GM23338 (cell line): Measurements from ENCODE around the gene ASAP2. TPM values are rescaled to one million over a fixed set of nuclear protein-coding genes. Genes with fewer than 3 reads are reported as not detected.

ENCODE experiments used
- ATAC-seq: fragments of 200-7000 bp; cut with Tn5 transposase; 3 replicates; pipeline ENCODE4 v1.9.1; 2020
- DNase-seq: peaks from one replicate; pipeline ENCODE4 v3.0.0-alpha.2; 2015; ENCODE audit warnings: low spot score
- H2AFZ ChIP-seq: fragments of 200-600 bp; sonication (generic); 2 replicates; pipeline ENCODE4 v1.8.0; 2016; ENCODE audit warnings: antibody characterized with exemption, mild to moderate bottlenecking, moderate library complexity
- H3F3A ChIP-seq: fragments of 200-600 bp; sonication (generic); replicated peaks from 2 replicates; pipeline ENCODE4 v1.8.0; 2017; ENCODE audit warnings: antibody characterized with exemption, mixed run types, low read depth
- H3K27ac ChIP-seq: fragments of 200-600 bp; sonication (generic); 2 replicates; pipeline ENCODE4 v1.6.1; 2016; ENCODE audit warnings: low read depth
- H3K27me3 ChIP-seq: fragments of 200-600 bp; sonication (generic); 2 replicates; pipeline ENCODE4 v1.8.0; 2016; ENCODE audit warnings: mild to moderate bottlenecking, mixed run types, moderate library complexity; ENCODE audit not compliant: insufficient read depth
- H3K36me3 ChIP-seq: fragments of 200-600 bp; sonication (generic); 2 replicates; pipeline ENCODE4 v1.8.0; 2016; ENCODE audit warnings: mild to moderate bottlenecking; ENCODE audit not compliant: insufficient read depth
- H3K4me1 ChIP-seq: fragments of 200-600 bp; sonication (generic); 2 replicates; pipeline ENCODE4 v1.8.0; 2016; ENCODE audit warnings: mild to moderate bottlenecking, moderate library complexity; ENCODE audit not compliant: insufficient read depth
- H3K4me2 ChIP-seq: fragments of 200-600 bp; sonication (generic); 2 replicates; pipeline ENCODE4 v1.7.1; 2017; ENCODE audit warnings: mixed run types
- H3K4me3 ChIP-seq: fragments of 200-600 bp; sonication (generic); 2 replicates; pipeline ENCODE4 v1.6.1; 2016; ENCODE audit warnings: mixed run types
- H3K79me2 ChIP-seq: fragments of 200-600 bp; sonication (generic); replicated peaks from 2 replicates; pipeline ENCODE4 v1.8.0; 2017; ENCODE audit warnings: mild to moderate bottlenecking; ENCODE audit not compliant: insufficient read depth
- H3K9me2 ChIP-seq: fragments of 200-600 bp; sonication (generic); 2 replicates; pipeline ENCODE4 v1.8.0; 2017; ENCODE audit not compliant: insufficient read depth
- H4K20me1 ChIP-seq: fragments of 200-600 bp; sonication (generic); replicated peaks from 2 replicates; pipeline ENCODE4 v1.8.0; 2017; ENCODE audit warnings: mild to moderate bottlenecking; ENCODE audit not compliant: insufficient read depth
- H3K27ac Mint-ChIP-seq: 2 replicates; pipeline ENCODE4 v1.8.0; 2020; ENCODE audit warnings: inconsistent platforms, mild to moderate bottlenecking, moderate library complexity, mixed read lengths
- H3K27me3 Mint-ChIP-seq: 3 replicates; pipeline ENCODE4 v1.8.0; 2022; ENCODE audit warnings: low read depth, mild to moderate bottlenecking, moderate library complexity, mixed read lengths, inconsistent platforms; ENCODE audit not compliant: insufficient read depth, poor library complexity
- H3K36me3 Mint-ChIP-seq: 3 replicates; pipeline ENCODE4 v1.8.0; 2021; ENCODE audit warnings: low read depth, mild to moderate bottlenecking, inconsistent platforms, moderate library complexity, mixed read lengths
- H3K4me1 Mint-ChIP-seq: 3 replicates; pipeline ENCODE4 v1.8.0; 2020; ENCODE audit warnings: mild to moderate bottlenecking, inconsistent platforms, mixed read lengths
- H3K4me3 Mint-ChIP-seq: 3 replicates; pipeline ENCODE4 v1.8.0; 2021; ENCODE audit warnings: moderate library complexity, mild to moderate bottlenecking, inconsistent platforms, mixed read lengths
- H3K9me3 Mint-ChIP-seq: 3 replicates; pipeline ENCODE4 v1.8.0; 2020; ENCODE audit warnings: moderate library complexity, mild to moderate bottlenecking, inconsistent platforms, mixed read lengths
- CREB1 ChIP-seq: fragments of 250-450 bp; sonication (Bioruptor Pico); IDR thresholded peaks from 2 replicates; pipeline ENCODE4 v1.5.0; 2020; ENCODE audit warnings: low read depth, mild to moderate bottlenecking, moderate library complexity
- EZH2 ChIP-seq: fragments of 200-600 bp; sonication (generic); IDR thresholded peaks from one replicate; pipeline ENCODE4 v1.8.0; 2017; ENCODE audit warnings: antibody characterized with exemption, mild to moderate bottlenecking, low read depth; ENCODE audit not compliant: unreplicated experiment
- EZH2phosphoT487 ChIP-seq: fragments of 200-600 bp; sonication (generic); IDR thresholded peaks from one replicate; pipeline ENCODE4 v1.8.1; 2018; ENCODE audit warnings: antibody characterized with exemption; ENCODE audit not compliant: unreplicated experiment
- JUNB ChIP-seq: IDR thresholded peaks from one replicate; pipeline ENCODE4 v1.6.1; 2016; ENCODE audit warnings: antibody characterized with exemption; ENCODE audit not compliant: unreplicated experiment
- NANOG ChIP-seq: IDR thresholded peaks from 2 replicates; pipeline ENCODE4 v1.6.1; 2016; ENCODE audit warnings: antibody characterized with exemption, borderline replicate concordance
- POLR2AphosphoS5 ChIP-seq: IDR thresholded peaks from 2 replicates; pipeline ENCODE4 v1.6.1; 2016; ENCODE audit warnings: antibody characterized with exemption, low read depth
- STAT1 ChIP-seq: IDR thresholded peaks from one replicate; pipeline ENCODE4 v1.6.1; 2016; ENCODE audit warnings: antibody characterized with exemption; ENCODE audit not compliant: unreplicated experiment
- ZNF114 ChIP-seq: fragments of 250-450 bp; sonication (Bioruptor Pico); IDR thresholded peaks from 2 replicates; pipeline ENCODE4 v1.5.0; 2020; ENCODE audit warnings: mild to moderate bottlenecking, moderate library complexity
- ZNF331 ChIP-seq: fragments of 250-450 bp; sonication (Bioruptor Pico); IDR thresholded peaks from 2 replicates; pipeline ENCODE4 v1.5.0; 2020; ENCODE audit warnings: low read depth, mild to moderate bottlenecking, moderate library complexity
- polyA plus RNA-seq: library from polyadenylated mRNA; unstranded; fragments of >200 nt; fragmentation: Nextera tagmentation; extraction: Ambion mirVana; gene quantifications from 2 replicates; pipeline ENCODE4 v1.2.1, GENCODE V29; 2016
- total RNA-seq: library from RNA; depleted of rRNA; stranded (reverse); fragments of >200 nt; shearing (Covaris generic); gene quantifications from 2 replicates; pipeline ENCODE4 v1.2.3, GENCODE V29; 2014
- TF ChIP-seq, protein P1 (sequence below): IDR thresholded peaks from one replicate; pipeline ENCODE4 v1.6.1; 2018; ENCODE audit warnings: antibody characterized with exemption; ENCODE audit not compliant: unreplicated experiment
- TF ChIP-seq, protein P2 (sequence below): IDR thresholded peaks from 2 replicates; pipeline ENCODE4 v1.6.1; 2016; ENCODE audit warnings: antibody characterized with exemption
- TF ChIP-seq, protein P3 (sequence below), 2 experiments: fragments of 200-600 bp in 1 of 2; sonication (generic) in 1 of 2; conservative IDR thresholded peaks; 2 replicates each; pipeline versions ENCODE4 v1.5.1 to v1.6.1; 2016 to 2017; ENCODE audit warnings: antibody characterized with exemption in 2 of 2, low read depth in 2 of 2, mild to moderate bottlenecking in 2 of 2, moderate library complexity in 1 of 2
- TF ChIP-seq, protein P4 (sequence below): fragments of 250-450 bp; sonication (Bioruptor Pico); IDR thresholded peaks from 2 replicates; pipeline ENCODE4 v1.5.0; 2020; ENCODE audit warnings: mild to moderate bottlenecking, moderate library complexity

The ASAP2 gene
- total and polyA plus RNA-seq, 2 experiments from 2014 or later, result 2.6 to 15.6 TPM

DNA sequence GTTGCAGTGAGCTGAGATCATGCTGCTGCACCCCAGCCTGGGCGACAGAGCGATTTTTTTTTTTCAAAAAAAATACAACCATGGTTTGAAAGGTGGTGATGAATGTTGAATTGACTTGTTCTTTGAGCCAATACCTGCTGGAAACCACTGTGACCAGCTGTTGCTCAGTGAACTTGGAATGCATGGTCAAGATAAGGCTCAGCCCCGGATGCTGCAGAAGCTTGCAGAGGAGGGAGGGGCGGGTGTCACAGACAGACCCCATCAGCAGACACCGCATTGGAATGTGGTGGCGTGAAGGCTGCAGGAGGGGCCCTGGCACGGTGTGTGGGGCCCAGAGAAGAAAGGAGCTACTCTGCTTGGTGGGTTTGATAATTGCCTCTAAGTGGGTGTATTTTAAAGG lies 125.1 kb downstream of the ASAP2 start:
- Histone ChIP-seq H4K20me1 (no peaks in the 10 kb centered on the region), H2AFZ (no peak overlapping the region), H3K9me2 (no peaks in the 10 kb centered on the region), H3K4me1 (peaks cover 8% of the 10 kb centered on the region), H3K36me3 (no peaks in the 10 kb centered on the region), H3K27ac (no peak overlapping the region), H3K27me3 (no peaks in the 10 kb centered on the region), H3K4me2 (no peak overlapping the region), H3K79me2 (no peaks in the 10 kb centered on the region), H3K4me3 (no peak overlapping the region), H3F3A (no peaks in the 10 kb centered on the region)
- Mint-ChIP-seq H3K27ac (no peak overlapping the region), H3K27me3 (peaks cover 5% of the 10 kb centered on the region), H3K9me3 (no peaks in the 10 kb centered on the region), H3K4me1 (peaks cover 8% of the 10 kb centered on the region), H3K36me3 (peaks cover 13% of the 10 kb centered on the region; the same call in 1 of the 3 replicates), H3K4me3 (no peak overlapping the region)
- TF ChIP-seq, protein P1, sequence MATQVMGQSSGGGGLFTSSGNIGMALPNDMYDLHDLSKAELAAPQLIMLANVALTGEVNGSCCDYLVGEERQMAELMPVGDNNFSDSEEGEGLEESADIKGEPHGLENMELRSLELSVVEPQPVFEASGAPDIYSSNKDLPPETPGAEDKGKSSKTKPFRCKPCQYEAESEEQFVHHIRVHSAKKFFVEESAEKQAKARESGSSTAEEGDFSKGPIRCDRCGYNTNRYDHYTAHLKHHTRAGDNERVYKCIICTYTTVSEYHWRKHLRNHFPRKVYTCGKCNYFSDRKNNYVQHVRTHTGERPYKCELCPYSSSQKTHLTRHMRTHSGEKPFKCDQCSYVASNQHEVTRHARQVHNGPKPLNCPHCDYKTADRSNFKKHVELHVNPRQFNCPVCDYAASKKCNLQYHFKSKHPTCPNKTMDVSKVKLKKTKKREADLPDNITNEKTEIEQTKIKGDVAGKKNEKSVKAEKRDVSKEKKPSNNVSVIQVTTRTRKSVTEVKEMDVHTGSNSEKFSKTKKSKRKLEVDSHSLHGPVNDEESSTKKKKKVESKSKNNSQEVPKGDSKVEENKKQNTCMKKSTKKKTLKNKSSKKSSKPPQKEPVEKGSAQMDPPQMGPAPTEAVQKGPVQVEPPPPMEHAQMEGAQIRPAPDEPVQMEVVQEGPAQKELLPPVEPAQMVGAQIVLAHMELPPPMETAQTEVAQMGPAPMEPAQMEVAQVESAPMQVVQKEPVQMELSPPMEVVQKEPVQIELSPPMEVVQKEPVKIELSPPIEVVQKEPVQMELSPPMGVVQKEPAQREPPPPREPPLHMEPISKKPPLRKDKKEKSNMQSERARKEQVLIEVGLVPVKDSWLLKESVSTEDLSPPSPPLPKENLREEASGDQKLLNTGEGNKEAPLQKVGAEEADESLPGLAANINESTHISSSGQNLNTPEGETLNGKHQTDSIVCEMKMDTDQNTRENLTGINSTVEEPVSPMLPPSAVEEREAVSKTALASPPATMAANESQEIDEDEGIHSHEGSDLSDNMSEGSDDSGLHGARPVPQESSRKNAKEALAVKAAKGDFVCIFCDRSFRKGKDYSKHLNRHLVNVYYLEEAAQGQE, result no peak
- TF ChIP-seq, protein P2, sequence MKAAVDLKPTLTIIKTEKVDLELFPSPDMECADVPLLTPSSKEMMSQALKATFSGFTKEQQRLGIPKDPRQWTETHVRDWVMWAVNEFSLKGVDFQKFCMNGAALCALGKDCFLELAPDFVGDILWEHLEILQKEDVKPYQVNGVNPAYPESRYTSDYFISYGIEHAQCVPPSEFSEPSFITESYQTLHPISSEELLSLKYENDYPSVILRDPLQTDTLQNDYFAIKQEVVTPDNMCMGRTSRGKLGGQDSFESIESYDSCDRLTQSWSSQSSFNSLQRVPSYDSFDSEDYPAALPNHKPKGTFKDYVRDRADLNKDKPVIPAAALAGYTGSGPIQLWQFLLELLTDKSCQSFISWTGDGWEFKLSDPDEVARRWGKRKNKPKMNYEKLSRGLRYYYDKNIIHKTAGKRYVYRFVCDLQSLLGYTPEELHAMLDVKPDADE, result no peak
- TF ChIP-seq JUNB (no peak), EZH2phosphoT487 (no peak), ZNF114 (CRISPR knock-in tag) (no peak), NANOG (no peak), EZH2 (no peak), POLR2AphosphoS5 (no peak), CREB1 (CRISPR knock-in tag) (no peak), STAT1 (no peak), ZNF331 (CRISPR knock-in tag) (no peak)
- TF ChIP-seq, protein P3, sequence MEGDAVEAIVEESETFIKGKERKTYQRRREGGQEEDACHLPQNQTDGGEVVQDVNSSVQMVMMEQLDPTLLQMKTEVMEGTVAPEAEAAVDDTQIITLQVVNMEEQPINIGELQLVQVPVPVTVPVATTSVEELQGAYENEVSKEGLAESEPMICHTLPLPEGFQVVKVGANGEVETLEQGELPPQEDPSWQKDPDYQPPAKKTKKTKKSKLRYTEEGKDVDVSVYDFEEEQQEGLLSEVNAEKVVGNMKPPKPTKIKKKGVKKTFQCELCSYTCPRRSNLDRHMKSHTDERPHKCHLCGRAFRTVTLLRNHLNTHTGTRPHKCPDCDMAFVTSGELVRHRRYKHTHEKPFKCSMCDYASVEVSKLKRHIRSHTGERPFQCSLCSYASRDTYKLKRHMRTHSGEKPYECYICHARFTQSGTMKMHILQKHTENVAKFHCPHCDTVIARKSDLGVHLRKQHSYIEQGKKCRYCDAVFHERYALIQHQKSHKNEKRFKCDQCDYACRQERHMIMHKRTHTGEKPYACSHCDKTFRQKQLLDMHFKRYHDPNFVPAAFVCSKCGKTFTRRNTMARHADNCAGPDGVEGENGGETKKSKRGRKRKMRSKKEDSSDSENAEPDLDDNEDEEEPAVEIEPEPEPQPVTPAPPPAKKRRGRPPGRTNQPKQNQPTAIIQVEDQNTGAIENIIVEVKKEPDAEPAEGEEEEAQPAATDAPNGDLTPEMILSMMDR (conservative IDR thresholded peaks at IDR 0.05; ENCODE audit: low read depth in 2 of 2), result no peak
- TF ChIP-seq, protein P4, sequence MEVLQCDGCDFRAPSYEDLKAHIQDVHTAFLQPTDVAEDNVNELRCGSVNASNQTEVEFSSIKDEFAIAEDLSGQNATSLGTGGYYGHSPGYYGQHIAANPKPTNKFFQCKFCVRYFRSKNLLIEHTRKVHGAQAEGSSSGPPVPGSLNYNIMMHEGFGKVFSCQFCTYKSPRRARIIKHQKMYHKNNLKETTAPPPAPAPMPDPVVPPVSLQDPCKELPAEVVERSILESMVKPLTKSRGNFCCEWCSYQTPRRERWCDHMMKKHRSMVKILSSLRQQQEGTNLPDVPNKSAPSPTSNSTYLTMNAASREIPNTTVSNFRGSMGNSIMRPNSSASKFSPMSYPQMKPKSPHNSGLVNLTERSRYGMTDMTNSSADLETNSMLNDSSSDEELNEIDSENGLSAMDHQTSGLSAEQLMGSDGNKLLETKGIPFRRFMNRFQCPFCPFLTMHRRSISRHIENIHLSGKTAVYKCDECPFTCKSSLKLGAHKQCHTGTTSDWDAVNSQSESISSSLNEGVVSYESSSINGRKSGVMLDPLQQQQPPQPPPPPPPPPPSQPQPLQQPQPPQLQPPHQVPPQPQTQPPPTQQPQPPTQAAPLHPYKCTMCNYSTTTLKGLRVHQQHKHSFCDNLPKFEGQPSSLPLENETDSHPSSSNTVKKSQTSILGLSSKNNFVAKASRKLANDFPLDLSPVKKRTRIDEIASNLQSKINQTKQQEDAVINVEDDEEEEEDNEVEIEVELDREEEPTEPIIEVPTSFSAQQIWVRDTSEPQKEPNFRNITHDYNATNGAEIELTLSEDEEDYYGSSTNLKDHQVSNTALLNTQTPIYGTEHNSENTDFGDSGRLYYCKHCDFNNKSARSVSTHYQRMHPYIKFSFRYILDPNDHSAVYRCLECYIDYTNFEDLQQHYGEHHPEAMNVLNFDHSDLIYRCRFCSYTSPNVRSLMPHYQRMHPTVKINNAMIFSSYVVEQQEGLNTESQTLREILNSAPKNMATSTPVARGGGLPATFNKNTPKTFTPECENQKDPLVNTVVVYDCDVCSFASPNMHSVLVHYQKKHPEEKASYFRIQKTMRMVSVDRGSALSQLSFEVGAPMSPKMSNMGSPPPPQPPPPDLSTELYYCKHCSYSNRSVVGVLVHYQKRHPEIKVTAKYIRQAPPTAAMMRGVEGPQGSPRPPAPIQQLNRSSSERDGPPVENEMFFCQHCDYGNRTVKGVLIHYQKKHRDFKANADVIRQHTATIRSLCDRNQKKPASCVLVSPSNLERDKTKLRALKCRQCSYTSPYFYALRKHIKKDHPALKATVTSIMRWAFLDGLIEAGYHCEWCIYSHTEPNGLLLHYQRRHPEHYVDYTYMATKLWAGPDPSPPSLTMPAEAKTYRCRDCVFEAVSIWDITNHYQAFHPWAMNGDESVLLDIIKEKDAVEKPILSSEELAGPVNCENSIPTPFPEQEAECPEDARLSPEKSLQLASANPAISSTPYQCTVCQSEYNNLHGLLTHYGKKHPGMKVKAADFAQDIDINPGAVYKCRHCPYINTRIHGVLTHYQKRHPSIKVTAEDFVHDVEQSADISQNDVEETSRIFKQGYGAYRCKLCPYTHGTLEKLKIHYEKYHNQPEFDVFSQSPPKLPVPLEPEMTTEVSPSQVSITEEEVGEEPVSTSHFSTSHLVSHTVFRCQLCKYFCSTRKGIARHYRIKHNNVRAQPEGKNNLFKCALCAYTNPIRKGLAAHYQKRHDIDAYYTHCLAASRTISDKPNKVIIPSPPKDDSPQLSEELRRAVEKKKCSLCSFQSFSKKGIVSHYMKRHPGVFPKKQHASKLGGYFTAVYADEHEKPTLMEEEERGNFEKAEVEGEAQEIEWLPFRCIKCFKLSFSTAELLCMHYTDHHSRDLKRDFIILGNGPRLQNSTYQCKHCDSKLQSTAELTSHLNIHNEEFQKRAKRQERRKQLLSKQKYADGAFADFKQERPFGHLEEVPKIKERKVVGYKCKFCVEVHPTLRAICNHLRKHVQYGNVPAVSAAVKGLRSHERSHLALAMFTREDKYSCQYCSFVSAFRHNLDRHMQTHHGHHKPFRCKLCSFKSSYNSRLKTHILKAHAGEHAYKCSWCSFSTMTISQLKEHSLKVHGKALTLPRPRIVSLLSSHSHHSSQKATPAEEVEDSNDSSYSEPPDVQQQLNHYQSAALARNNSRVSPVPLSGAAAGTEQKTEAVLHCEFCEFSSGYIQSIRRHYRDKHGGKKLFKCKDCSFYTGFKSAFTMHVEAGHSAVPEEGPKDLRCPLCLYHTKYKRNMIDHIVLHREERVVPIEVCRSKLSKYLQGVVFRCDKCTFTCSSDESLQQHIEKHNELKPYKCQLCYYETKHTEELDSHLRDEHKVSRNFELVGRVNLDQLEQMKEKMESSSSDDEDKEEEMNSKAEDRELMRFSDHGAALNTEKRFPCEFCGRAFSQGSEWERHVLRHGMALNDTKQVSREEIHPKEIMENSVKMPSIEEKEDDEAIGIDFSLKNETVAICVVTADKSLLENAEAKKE (CRISPR knock-in tag), result no peak
- peak; percentile 50 for ATAC-seq
- DNase-seq, result peak; percentile 21
